ENCODE results near the gene PFDN5. TPM values are rescaled to one million over a fixed set of nuclear protein-coding genes. Genes with fewer than 3 reads are reported as not detected.

The PFDN5 gene
- polyA plus RNA-seq, 1 donor from 2014 or later, result 1,442 TPM

DNA sequence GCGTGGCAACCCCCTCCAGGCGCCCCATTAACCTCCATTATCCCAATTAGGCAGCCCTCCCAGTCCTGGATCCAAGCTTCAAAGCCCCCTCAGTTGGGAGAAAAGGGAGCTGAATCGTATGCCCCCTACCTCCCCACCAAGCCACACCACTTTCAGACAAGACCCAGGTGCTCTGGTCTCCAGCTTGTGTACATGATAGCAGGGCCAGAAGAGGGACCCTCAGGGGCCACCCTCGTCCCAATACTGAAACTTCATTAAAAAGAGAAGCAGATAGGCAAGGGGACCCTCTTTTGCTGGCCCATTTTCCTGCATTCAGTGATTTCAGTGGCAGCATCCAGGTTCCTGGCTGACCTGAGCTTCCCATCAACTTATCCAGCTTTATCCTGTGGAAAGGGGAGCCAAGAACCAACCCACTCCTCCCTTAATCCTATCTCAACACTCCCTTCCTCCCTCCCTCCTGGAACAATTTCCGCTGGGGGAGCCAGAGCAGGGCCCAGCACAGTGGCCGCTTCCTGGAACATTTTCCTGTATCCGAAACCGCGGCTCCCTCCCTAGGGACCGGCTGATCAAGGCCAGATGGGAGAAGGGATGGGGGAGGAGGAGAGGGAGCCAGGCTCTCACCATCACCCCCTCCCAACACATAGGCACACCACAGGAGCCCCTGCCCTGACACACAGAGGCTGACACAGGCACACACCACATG, 50.3 kb downstream of the PFDN5 start:
- Mint-ChIP-seq H3K27ac (peak overlapping the region in 1 of 3 donors; percentile 93), H3K4me3 (peak overlapping the region; percentile 89 to 100 (median 98)), H3K4me1 (peaks cover 5 to 13% (median 9%) of the 10 kb centered on the region in 3 donors), H3K9me3 (no peaks in the 10 kb centered on the region), H3K27me3 (peaks cover 2% of the 10 kb centered on the region), H3K36me3 (peaks cover 2% of the 10 kb centered on the region)

DNA sequence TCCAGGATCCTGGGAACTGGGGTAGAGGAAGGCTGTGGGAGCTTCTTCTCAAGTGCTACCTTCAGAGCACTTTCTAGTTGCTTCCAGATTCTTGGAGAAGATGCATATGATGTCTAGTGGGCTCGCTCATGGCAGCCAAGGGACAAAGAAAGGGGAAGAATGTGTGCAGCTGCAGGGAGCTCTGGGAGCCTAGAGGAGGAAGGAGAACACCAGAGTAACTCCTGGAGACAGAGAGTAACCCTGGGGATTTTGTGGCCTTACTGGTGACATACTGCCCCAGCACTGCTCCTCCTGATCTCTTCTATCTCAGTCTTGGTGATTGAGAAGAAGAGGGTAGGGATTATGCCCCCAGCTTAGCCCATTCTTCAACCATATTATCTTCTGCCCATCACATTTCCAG, 51.1 kb downstream of the PFDN5 start:
- peaks cover 5 to 13% (median 9%) of the 10 kb centered on the region in 3 donors for H3K4me1 Mint-ChIP-seq
- H3K9me3 Mint-ChIP-seq, result no peaks in the 10 kb centered on the region
- H3K4me3 Mint-ChIP-seq, result peak overlapping the region in 1 of 4 donors; percentile 66
- H3K27ac Mint-ChIP-seq, result no peak overlapping the region
- H3K27me3 Mint-ChIP-seq, result peaks cover 1% of the 10 kb centered on the region
- H3K36me3 Mint-ChIP-seq, result peaks cover 2% of the 10 kb centered on the region

DNA sequence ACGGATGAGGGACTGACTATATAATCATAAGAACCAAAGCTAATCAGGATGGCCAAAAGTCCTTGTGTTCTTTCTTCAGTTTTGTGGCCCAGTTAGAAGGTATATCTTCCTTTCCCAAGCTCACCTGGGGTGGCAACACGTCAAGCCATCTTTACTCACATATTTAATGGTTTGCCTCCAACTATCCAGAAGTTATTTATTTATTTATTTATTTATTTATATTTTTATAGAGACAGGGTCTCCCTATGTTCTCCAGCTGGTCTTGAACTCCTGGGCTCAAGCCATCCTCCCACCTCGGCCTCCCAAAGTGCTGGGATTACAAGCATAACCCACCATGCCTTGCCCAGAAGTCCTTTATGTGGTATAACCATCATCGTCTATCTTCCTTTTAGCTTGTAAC, 52.6 kb downstream of the PFDN5 start:
- Mint-ChIP-seq H3K4me3 (peak overlapping the region in 1 of 4 donors; percentile 33), H3K27me3 (peaks cover 1% of the 10 kb centered on the region), H3K9me3 (no peaks in the 10 kb centered on the region), H3K4me1 (peaks cover 10 to 15% (median 13%) of the 10 kb centered on the region in 3 donors), H3K27ac (no peak overlapping the region), H3K36me3 (peaks cover 2% of the 10 kb centered on the region)

Other genes with a start within 250 kb of the PFDN5 start
- not detected for gene TNS2, start 245.5 kb upstream of the PFDN5 start, polyA plus RNA-seq
- gene SPRYD3, start 216.2 kb upstream of the PFDN5 start, polyA plus RNA-seq, result 30.4 TPM
- gene IGFBP6, start 197.9 kb upstream of the PFDN5 start, polyA plus RNA-seq, result 1.0 TPM
- not detected for gene SOAT2, start 192.1 kb upstream of the PFDN5 start, polyA plus RNA-seq
- gene ZNF740, start 114.8 kb upstream of the PFDN5 start, polyA plus RNA-seq, result 5.0 TPM
- 0.58 TPM for gene CSAD, start 114.6 kb upstream of the PFDN5 start, polyA plus RNA-seq
- 238 TPM for gene ITGB7, start 88.3 kb upstream of the PFDN5 start, polyA plus RNA-seq
- gene RARG, start 63.3 kb upstream of the PFDN5 start, polyA plus RNA-seq, result 4.8 TPM
- not detected for gene ESPL1, start 27.2 kb upstream of the PFDN5 start, polyA plus RNA-seq
- gene MYG1, start 4.2 kb downstream of the PFDN5 start, polyA plus RNA-seq, result 50.4 TPM
- 41.3 TPM for gene AAAS, start 26.1 kb downstream of the PFDN5 start, polyA plus RNA-seq
- not detected for gene SP7, start 40.8 kb downstream of the PFDN5 start, polyA plus RNA-seq
- gene SP1, start 84.6 kb downstream of the PFDN5 start, polyA plus RNA-seq, result 9.1 TPM
- not detected for gene AMHR2, start 128.3 kb downstream of the PFDN5 start, polyA plus RNA-seq
- 689 TPM for gene PRR13, start 146.2 kb downstream of the PFDN5 start, polyA plus RNA-seq
- gene PCBP2, start 156.6 kb downstream of the PFDN5 start, polyA plus RNA-seq, result 111 TPM
- 1.4 TPM for gene MAP3K12, start 203.9 kb downstream of the PFDN5 start, polyA plus RNA-seq
- 20.8 TPM for gene TARBP2, start 205.7 kb downstream of the PFDN5 start, polyA plus RNA-seq
- not detected for gene NPFF, start 211.9 kb downstream of the PFDN5 start, polyA plus RNA-seq

Measured in IgD-negative memory B cell (primary cell).